ENCODE data around the gene TRAF2. TPM values are rescaled to one million over a fixed set of nuclear protein-coding genes. Genes with fewer than 3 reads are reported as not detected.

TRAF2 gene, protein sequence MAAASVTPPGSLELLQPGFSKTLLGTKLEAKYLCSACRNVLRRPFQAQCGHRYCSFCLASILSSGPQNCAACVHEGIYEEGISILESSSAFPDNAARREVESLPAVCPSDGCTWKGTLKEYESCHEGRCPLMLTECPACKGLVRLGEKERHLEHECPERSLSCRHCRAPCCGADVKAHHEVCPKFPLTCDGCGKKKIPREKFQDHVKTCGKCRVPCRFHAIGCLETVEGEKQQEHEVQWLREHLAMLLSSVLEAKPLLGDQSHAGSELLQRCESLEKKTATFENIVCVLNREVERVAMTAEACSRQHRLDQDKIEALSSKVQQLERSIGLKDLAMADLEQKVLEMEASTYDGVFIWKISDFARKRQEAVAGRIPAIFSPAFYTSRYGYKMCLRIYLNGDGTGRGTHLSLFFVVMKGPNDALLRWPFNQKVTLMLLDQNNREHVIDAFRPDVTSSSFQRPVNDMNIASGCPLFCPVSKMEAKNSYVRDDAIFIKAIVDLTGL
- total RNA-seq (2013), result 2.3 TPM
- 1 to 10 TPM; 1.6 to 6.1 (median 2.0) TPM for polyA plus RNA-seq
- 5.8 and 10.0 TPM in 2 replicates for polyA minus RNA-seq
- total RNA-seq, result 3.0 to 10.9 (median 5.3) reads per million in 11 experiments

GRCh38 chr9:136885950-136886578, at the start of gene TRAF2:
TRAF2 (plus strand) TSS chr9:136886516; CDS start chr9:136898741, 12,225 bp downstream.
- TF ChIP-seq, protein P1, sequence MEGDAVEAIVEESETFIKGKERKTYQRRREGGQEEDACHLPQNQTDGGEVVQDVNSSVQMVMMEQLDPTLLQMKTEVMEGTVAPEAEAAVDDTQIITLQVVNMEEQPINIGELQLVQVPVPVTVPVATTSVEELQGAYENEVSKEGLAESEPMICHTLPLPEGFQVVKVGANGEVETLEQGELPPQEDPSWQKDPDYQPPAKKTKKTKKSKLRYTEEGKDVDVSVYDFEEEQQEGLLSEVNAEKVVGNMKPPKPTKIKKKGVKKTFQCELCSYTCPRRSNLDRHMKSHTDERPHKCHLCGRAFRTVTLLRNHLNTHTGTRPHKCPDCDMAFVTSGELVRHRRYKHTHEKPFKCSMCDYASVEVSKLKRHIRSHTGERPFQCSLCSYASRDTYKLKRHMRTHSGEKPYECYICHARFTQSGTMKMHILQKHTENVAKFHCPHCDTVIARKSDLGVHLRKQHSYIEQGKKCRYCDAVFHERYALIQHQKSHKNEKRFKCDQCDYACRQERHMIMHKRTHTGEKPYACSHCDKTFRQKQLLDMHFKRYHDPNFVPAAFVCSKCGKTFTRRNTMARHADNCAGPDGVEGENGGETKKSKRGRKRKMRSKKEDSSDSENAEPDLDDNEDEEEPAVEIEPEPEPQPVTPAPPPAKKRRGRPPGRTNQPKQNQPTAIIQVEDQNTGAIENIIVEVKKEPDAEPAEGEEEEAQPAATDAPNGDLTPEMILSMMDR (IDR thresholded peaks at IDR 0.05), result no peak
- H3K4me3 Mint-ChIP-seq, result peak within 1 kb of the TSS; percentile 86 to 91
- H3K4me1 ChIP-seq (ENCODE audit: control insufficient read depth in 1 of 2, insufficient read depth in 2 of 2, low read length in 2 of 2), result peaks cover 31 to 39% of the 10 kb centered on the region in 2 donors
- no peaks in the 10 kb centered on the region for H3K9me3 ChIP-seq (replicated peaks in 1 of 2; ENCODE audit: control insufficient read depth in 1 of 2, insufficient read depth in 1 of 2, low read length in 2 of 2)
- peak within 1 kb of the TSS; percentile 74 to 85 (median 80) for H3K4me3 ChIP-seq (replicated peaks in 1 of 3; ENCODE audit: low read depth in 2 of 3, low read length in 3 of 3)
- peak within 1 kb of the TSS; percentile 83 for H3K9ac ChIP-seq (ENCODE audit: insufficient read depth, low read length, poor library complexity, severe bottlenecking)
- H2AFZ ChIP-seq (ENCODE audit: insufficient read depth, low read depth, low read length, poor library complexity, severe bottlenecking), result peak within 1 kb of the TSS; percentile 93
- peaks cover 45% of the 10 kb centered on the region for H3K79me2 ChIP-seq (ENCODE audit: insufficient read depth, low read length)
- H3K9me3 Mint-ChIP-seq, result peaks cover 0 to 1% (median 0%) of the 10 kb centered on the region in 7 donors
- peaks cover 0 to 11% of the 10 kb centered on the region in 2 donors for H3K36me3 ChIP-seq (replicated peaks in 1 of 2; ENCODE audit: control insufficient read depth in 1 of 2, insufficient read depth in 2 of 2, low read length in 2 of 2)
- DNase-seq, result peak; percentile 98 to 99 (median 98)
- H3K27ac Mint-ChIP-seq, result peak within 1 kb of the TSS; percentile 24 to 82 (median 63)
- peaks cover 20% of the 10 kb centered on the region for H4K20me1 ChIP-seq (ENCODE audit: insufficient read depth, low read length)
- peaks cover 3 to 17% of the 10 kb centered on the region in 2 donors for H3K36me3 Mint-ChIP-seq
- intact Hi-C loops (cut with micrococcal nuclease), result loop anchor here (2.0 to 5.0 kb wide), 4 partner anchors 19 to 59 kb away; partner anchors contain the start of genes EDF1 (in 2 of the 2), PHPT1 (in 2 of the 2), C8G (in 1 of the 2) and FBXW5 (in 1 of the 2)
- H3K27me3 ChIP-seq (ENCODE audit: control insufficient read depth in 2 of 2, insufficient read depth in 2 of 2, low read length in 2 of 2), result no peaks in the 10 kb centered on the region
- peak within 1 kb of the TSS in 1 of 2 donors; percentile 82 for H3K27ac ChIP-seq (ENCODE audit: low read depth in 1 of 2, low read length in 2 of 2)
- WGBS (ENCODE audit: insufficient coverage), result under 1% methylated on average over 76 of the region's 88 CpGs
- H3K4me1 Mint-ChIP-seq, result peaks cover 37% of the 10 kb centered on the region
- peak within 1 kb of the TSS; percentile 95 for H3K4me2 ChIP-seq (replicated peaks; ENCODE audit: extremely low read depth, low read length, poor library complexity, severe bottlenecking)
- H3K27me3 Mint-ChIP-seq (ENCODE audit: low read depth in 3 of 3), result peaks cover 2% of the 10 kb centered on the region in 3 donors
